Activated naive CD8-positive, alpha-beta T cell treated with anti-CD3 and anti-CD28 coated beads, Interleukin-2, amount 10 ng/mL, durations not matched to agents 7 days and 5 days (primary cell): ENCODE measurements around the gene HTRA2. TPM values are rescaled to one million over a fixed set of nuclear protein-coding genes. Genes with fewer than 3 reads are reported as not detected.

ENCODE experiments used
- ATAC-seq: fragments of 150-1000 bp; cut with Tn5 transposase; one replicate; pipeline ENCODE4 v1.10.0; 2021; ENCODE audit warnings: low read depth, moderate library complexity
- POLR2A ChIA-PET: fragments of 350-600 bp; sonication (Branson Sonifier 250); formaldehyde crosslinking; loops from one replicate; lab custom pipeline; 2021; ENCODE audit warnings: antibody characterized with exemption; lab: Charles Lee
- DNase-seq: peaks from one replicate; pipeline ENCODE4 v3.0.0; 2021
- H3K27ac Mint-ChIP-seq: one replicate; pipeline ENCODE4 v1.8.0; 2022; ENCODE audit warnings: mild to moderate bottlenecking, mixed read lengths
- H3K27me3 Mint-ChIP-seq: one replicate; pipeline ENCODE4 v1.8.0; 2022; ENCODE audit warnings: mild to moderate bottlenecking, moderate library complexity, mixed read lengths
- H3K36me3 Mint-ChIP-seq: one replicate; pipeline ENCODE4 v1.8.0; 2021; ENCODE audit warnings: mild to moderate bottlenecking, mixed read lengths
- H3K4me1 Mint-ChIP-seq: one replicate; pipeline ENCODE4 v1.8.0; 2021; ENCODE audit warnings: mixed read lengths
- H3K4me3 Mint-ChIP-seq: one replicate; pipeline ENCODE4 v1.8.0; 2022; ENCODE audit warnings: mild to moderate bottlenecking, moderate library complexity, mixed read lengths
- H3K9me3 Mint-ChIP-seq: one replicate; pipeline ENCODE4 v1.8.0; 2021; ENCODE audit warnings: mixed read lengths
- total RNA-seq, 2 experiments: library from RNA; stranded (reverse); gene quantifications; one replicate each; pipeline ENCODE4 v1.2.3, GENCODE V29; 2021

Gene HTRA2
- total RNA-seq, 2 experiments from 2014 or later, result 46.6 to 47.4 TPM

- no peak for DNase-seq
- Mint-ChIP-seq H3K4me3 (peak overlapping the region; percentile 79), H3K9me3 (no peaks in the 10 kb centered on the region), H3K4me1 (peaks cover 39% of the 10 kb centered on the region), H3K27me3 (peaks cover 41% of the 10 kb centered on the region), H3K27ac (peak overlapping the region; percentile 20), H3K36me3 (peaks cover 14% of the 10 kb centered on the region)
- ATAC-seq, result no peak
- POLR2A ChIA-PET, result interaction anchor here (0.9 to 2.2 kb wide), 6 partner anchors 11 to 46 kb away, joined by 3 to 14 read pairs (median 4); partner anchors contain the start of genes CCDC142, MRPL53, TLX2 and TTC31
Observed at GRCh38 chr2:74503506-74504475, 25.9 kb upstream of the HTRA2 start.

- Mint-ChIP-seq H3K4me3 (peak overlapping the region; percentile 12), H3K27me3 (peaks cover 36% of the 10 kb centered on the region), H3K27ac (no peak overlapping the region), H3K9me3 (no peaks in the 10 kb centered on the region), H3K36me3 (peaks cover 14% of the 10 kb centered on the region), H3K4me1 (peaks cover 34% of the 10 kb centered on the region)
- ATAC-seq, result no peak
- no peak for DNase-seq
- POLR2A ChIA-PET, result interaction anchor here (0.5 to 2.1 kb wide), 4 partner anchors 10 to 86 kb away, joined by 3 to 8 read pairs (median 3); partner anchors contain the start of genes MRPL53 and TLX2
Observed at GRCh38 chr2:74504591-74504990, 25.1 kb upstream of the HTRA2 start.

DNA sequence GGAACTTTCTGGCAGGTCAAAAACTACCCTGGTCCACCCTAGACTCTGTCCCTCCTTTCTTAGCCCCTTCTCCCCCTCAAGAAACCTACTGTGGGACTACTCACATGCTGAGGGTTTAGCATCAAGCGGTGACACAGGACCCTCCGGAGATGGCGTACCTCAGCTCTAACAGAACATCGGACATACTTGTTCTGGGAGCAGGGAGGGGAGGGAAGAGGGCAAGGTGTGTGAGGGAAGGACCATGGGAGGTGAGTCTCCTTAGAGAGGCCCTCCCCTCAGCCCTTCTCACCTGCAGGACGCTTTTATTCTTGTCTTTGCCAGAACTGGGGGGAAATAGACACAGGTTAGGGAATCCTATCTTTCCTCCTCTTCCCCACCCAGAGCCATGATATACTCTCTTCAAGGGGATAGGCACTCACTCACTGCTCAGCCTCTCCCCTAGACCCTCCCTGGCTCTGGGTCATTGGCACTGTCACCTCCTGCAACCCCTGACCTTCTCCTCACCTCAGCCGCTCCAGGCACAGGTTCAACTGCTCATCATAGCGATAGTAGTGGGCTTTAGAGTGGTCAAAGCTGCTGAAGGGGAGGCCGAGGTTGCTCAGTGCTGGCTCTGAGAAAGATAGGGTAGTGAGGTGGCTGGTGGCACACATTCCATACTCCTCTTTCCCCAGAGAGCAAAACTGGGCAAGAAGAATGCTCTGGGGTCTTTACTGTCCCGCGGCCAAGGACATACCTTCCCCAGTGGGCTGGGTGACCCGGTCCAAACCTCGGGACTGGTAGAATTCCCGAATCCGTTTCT, 24.1 kb upstream of the HTRA2 start:
- peaks cover 35% of the 10 kb centered on the region for H3K4me1 Mint-ChIP-seq
- DNase-seq (no peak), ATAC-seq (no peak)
- peaks cover 30% of the 10 kb centered on the region for H3K27me3 Mint-ChIP-seq
- no peaks in the 10 kb centered on the region for H3K9me3 Mint-ChIP-seq
- H3K27ac Mint-ChIP-seq, result no peak overlapping the region
- peaks cover 14% of the 10 kb centered on the region for H3K36me3 Mint-ChIP-seq
- POLR2A ChIA-PET, result interaction anchor here (1.6 to 5.2 kb wide), 3 partner anchors 24 to 47 kb away, joined by 5 to 19 read pairs (median 8); partner anchors contain the start of genes CCDC142, MRPL53, TTC31 and WBP1
- no peak overlapping the region for H3K4me3 Mint-ChIP-seq

GRCh38 chr2:74507145-74507925, 22.4 kb upstream of the HTRA2 start, which contains the start of gene PCGF1:
Gene PCGF1 (minus strand): TSS chr2:74507695. CDS start chr2:74507668, 27 bp downstream.
- ATAC-seq (peak; percentile 84), DNase-seq (peak; percentile 98)
- POLR2A ChIA-PET, result interaction anchor here (0.7 to 5.2 kb wide), 9 partner anchors 10 to 78 kb away, joined by 3 to 19 read pairs (median 5); partner anchors contain the start of genes CCDC142, LOXL3, TTC31 and WBP1
- H3K4me1 Mint-ChIP-seq, result peaks cover 32% of the 10 kb centered on the region
- peak within 1 kb of the TSS; percentile 98 for H3K4me3 Mint-ChIP-seq
- no peaks in the 10 kb centered on the region for H3K9me3 Mint-ChIP-seq
- H3K27me3 Mint-ChIP-seq, result peaks cover 30% of the 10 kb centered on the region
- H3K27ac Mint-ChIP-seq, result peak within 1 kb of the TSS; percentile 99
- H3K36me3 Mint-ChIP-seq, result peaks cover 12% of the 10 kb centered on the region

DNA sequence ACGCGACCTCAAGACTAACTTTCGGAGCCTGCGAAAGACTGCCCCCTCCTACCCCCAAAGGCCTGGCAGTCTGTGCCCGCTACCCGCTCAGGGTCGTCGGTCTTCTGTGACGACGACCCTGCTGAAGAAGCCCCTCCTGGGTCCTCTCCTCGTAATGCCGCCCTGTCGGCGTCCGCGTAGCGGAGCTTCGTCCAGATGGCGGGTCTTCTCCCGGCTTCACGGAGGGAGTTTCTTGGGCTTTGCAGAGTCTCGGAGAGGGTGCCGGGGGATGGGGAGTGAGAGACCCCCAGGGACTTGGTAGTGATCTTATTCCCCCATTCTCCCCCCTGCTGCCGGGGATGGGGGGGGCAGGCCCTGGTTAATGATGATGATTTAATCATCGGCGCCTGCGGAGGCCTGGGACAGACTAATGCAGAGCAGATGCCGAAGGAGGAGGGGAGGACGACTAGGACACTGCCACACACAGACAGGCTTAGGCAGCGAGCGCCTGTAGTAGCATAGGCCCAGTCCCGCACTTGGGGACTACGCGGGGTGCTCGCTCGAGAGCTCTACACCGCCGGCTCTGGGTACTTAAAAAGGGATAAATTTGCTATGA, 21.7 kb upstream of the HTRA2 start:
- Mint-ChIP-seq H3K36me3 (peaks cover 12% of the 10 kb centered on the region), H3K4me3 (peak overlapping the region; percentile 98), H3K27ac (peak overlapping the region; percentile 99), H3K27me3 (peaks cover 32% of the 10 kb centered on the region), H3K4me1 (peaks cover 32% of the 10 kb centered on the region), H3K9me3 (no peaks in the 10 kb centered on the region)
- DNase-seq, result no peak
- no peak for ATAC-seq
- POLR2A ChIA-PET, result interaction anchor here (0.6 to 5.2 kb wide), 6 partner anchors 21 to 78 kb away, joined by 3 to 19 read pairs (median 4); partner anchors contain the start of genes AUP1, CCDC142, HTRA2 and LOXL3

DNA sequence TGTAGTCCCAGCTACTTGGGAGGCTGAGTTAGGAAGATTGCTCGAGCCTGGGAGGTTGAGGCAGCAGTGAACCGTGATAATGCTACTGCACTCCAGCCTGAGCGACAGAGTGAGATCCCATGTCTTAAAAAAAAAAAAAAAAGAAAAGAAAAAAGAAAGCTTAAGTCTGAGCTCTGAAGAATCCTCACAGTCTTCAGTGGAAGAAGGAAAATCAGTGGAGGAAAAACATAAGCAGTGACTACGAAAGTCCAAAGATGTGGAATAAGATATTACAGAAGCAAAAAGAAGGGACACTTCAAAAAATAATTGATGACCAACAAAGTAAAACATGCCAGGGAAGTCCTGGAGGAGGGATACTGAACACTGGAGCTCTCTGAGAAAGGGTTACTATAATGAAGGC, 19.5 kb upstream of the HTRA2 start:
- peaks cover 43% of the 10 kb centered on the region for H3K27me3 Mint-ChIP-seq
- POLR2A ChIA-PET, result interaction anchor here (1.8 to 5.2 kb wide), 2 partner anchors 12 to 28 kb away, joined by 4 to 19 read pairs; partner anchors contain the start of genes CCDC142 and TTC31
- no peak for ATAC-seq
- H3K27ac Mint-ChIP-seq, result no peak overlapping the region
- H3K4me3 Mint-ChIP-seq, result no peak overlapping the region
- peaks cover 5% of the 10 kb centered on the region for H3K36me3 Mint-ChIP-seq
- peaks cover 26% of the 10 kb centered on the region for H3K4me1 Mint-ChIP-seq
- H3K9me3 Mint-ChIP-seq, result no peaks in the 10 kb centered on the region
- no peak for DNase-seq

GRCh38 chr2:74511104-74511989, 18.4 kb upstream of the HTRA2 start:
- ATAC-seq (no peak), DNase-seq (no peak)
- Mint-ChIP-seq H3K27me3 (peaks cover 51% of the 10 kb centered on the region), H3K36me3 (peaks cover 5% of the 10 kb centered on the region), H3K27ac (no peak overlapping the region), H3K4me1 (peaks cover 23% of the 10 kb centered on the region), H3K9me3 (no peaks in the 10 kb centered on the region), H3K4me3 (no peak overlapping the region)
- POLR2A ChIA-PET, result interaction anchor here (1.4 to 5.2 kb wide), 2 partner anchors 11 to 29 kb away, joined by 4 to 19 read pairs; partner anchors contain the start of genes CCDC142 and TTC31

- Mint-ChIP-seq H3K4me3 (peak overlapping the region; percentile 39), H3K36me3 (peaks cover 5% of the 10 kb centered on the region), H3K27ac (no peak overlapping the region), H3K9me3 (peaks cover 1% of the 10 kb centered on the region), H3K4me1 (peaks cover 27% of the 10 kb centered on the region), H3K27me3 (peaks cover 67% of the 10 kb centered on the region)
- POLR2A ChIA-PET, result interaction anchor here (0.7 to 2.6 kb wide), 5 partner anchors 12 to 88 kb away, joined by 3 to 10 read pairs (median 3); partner anchors contain the start of genes AUP1 and HTRA2
- DNase-seq (no peak), ATAC-seq (no peak)
Observed at GRCh38 chr2:74512744-74513604, 16.8 kb upstream of the HTRA2 start.

DNA sequence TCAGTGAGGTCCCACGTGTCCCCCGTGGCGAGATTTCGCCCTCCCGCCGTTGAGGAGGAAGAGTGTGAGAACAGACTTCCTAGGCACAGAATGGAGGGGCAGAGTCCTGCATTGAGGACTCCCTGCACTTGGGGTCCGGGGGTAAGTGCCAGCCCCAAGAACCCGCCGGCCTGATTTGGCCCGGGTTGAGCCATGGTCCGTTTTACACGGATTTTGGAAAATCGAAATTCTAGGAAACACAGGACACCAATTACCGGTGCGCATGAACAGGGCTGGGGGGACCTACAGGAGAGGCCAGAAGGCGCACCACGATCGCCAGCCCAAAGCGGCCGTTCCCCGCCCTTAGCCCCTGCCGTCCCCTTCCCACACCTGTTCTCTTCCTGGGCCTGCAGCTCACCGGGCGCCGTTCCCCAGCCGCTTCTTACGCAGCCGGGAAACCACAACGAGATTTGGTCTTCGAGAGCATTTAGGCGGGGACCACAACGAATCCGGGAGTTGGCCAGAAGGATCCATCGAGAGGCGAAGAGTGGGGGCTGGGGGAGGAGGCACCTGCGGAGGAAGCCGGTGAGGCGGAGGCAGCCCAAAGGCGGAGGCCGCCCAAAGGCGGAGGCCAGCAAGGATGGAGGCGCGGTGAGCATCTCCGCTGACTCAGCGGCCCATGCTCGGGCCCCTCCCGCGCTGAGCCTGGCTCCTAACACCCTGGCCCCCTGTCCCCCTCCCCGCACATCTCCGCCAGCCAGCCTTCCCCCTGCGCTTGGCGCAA, 15.9 kb upstream of the HTRA2 start:
- H3K27me3 Mint-ChIP-seq, result peaks cover 69% of the 10 kb centered on the region

More for the DNA sequence above, 15.9 kb upstream of the HTRA2 start:
- H3K36me3 Mint-ChIP-seq, result peaks cover 5% of the 10 kb centered on the region
- H3K4me1 Mint-ChIP-seq, result peaks cover 20% of the 10 kb centered on the region
- DNase-seq (peak; percentile 55), ATAC-seq (no peak)
- POLR2A ChIA-PET, result interaction anchor here (0.7 to 2.6 kb wide), 3 partner anchors 10 to 89 kb away, joined by 3 to 10 read pairs (median 3); partner anchors contain the start of genes AUP1 and HTRA2
- peak overlapping the region; percentile 39 for H3K4me3 Mint-ChIP-seq
- peaks cover 1% of the 10 kb centered on the region for H3K9me3 Mint-ChIP-seq
- H3K27ac Mint-ChIP-seq, result no peak overlapping the region
